HG03520 (cell line): ENCODE data around the gene RHBDL3.

Experiments used
- ATAC-seq: cut with Tn5 transposase; IDR thresholded peaks from one replicate; pipeline ENCODE4 v1.9.1; 2021; ENCODE audit warnings: mild to moderate bottlenecking, moderate library complexity; ENCODE audit not compliant: unreplicated experiment

The RHBDL3 gene

GRCh38 chr17:32356378-32356743 lies 90.7 kb downstream of the RHBDL3 start:
- ATAC-seq = no peak

GRCh38 chr17:32356750-32357149 lies 91.1 kb downstream of the RHBDL3 start:
- no peak for ATAC-seq

DNA sequence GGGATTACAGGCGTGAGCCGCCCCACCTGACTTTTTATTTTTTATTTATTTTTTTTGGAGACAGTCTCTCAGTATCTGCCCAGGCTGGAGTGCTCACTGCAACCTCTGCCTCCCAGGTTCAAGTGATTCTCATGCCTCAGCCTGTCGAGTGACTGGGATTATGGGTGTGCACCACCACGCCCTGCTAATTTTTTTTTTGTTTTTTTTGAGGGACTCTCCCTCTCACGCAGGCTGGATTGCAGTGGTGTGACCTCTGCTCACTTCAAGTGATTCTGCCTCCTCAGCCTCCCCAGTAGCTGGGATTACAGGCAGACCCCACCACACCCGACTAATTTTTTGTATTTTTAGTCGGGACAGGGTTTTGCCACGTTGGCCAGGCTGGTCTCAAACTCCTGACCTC lies 92.0 kb downstream of the RHBDL3 start:
- no peak for ATAC-seq

- ATAC-seq = no peak
These were observed 95.6 kb downstream of the RHBDL3 start for GRCh38 chr17:32361270-32361669.

GRCh38 chr17:32370426-32370825 lies 104.8 kb downstream of the RHBDL3 start:
- ATAC-seq = no peak
